ENCODE data around the gene TTC9B.

Gene TTC9B

GRCh38 chr19:40217934-40218890, at the start of gene TTC9B:
TSS of gene TTC9B (minus strand) at chr19:40218384. CDS start at chr19:40218381, 3 bp downstream.
- peaks cover 2% of the 10 kb centered on the region for H3K36me3 Mint-ChIP-seq
- H3K27me3 Mint-ChIP-seq: peaks cover 27% of the 10 kb centered on the region
- H3K4me1 Mint-ChIP-seq: peaks cover 15% of the 10 kb centered on the region
- H3K27ac Mint-ChIP-seq: no peak within 1 kb of the TSS
- no peak within 1 kb of the TSS for H3K4me3 Mint-ChIP-seq
- peaks cover 5% of the 10 kb centered on the region for H3K9me3 Mint-ChIP-seq

GRCh38 chr19:40267601-40267997, 49.4 kb upstream of the TTC9B start:
- Mint-ChIP-seq H3K27me3 (no peaks in the 10 kb centered on the region), H3K27ac (no peak overlapping the region), H3K9me3 (no peaks in the 10 kb centered on the region), H3K4me1 (peaks cover 43% of the 10 kb centered on the region), H3K4me3 (no peak overlapping the region), H3K36me3 (peaks cover 9% of the 10 kb centered on the region)

GRCh38 chr19:40266912-40267600, 48.9 kb upstream of the TTC9B start:
- H3K27ac Mint-ChIP-seq: no peak overlapping the region
- H3K4me1 Mint-ChIP-seq: peaks cover 38% of the 10 kb centered on the region
- H3K27me3 Mint-ChIP-seq: no peaks in the 10 kb centered on the region
- no peak overlapping the region for H3K4me3 Mint-ChIP-seq
- H3K36me3 Mint-ChIP-seq: peaks cover 9% of the 10 kb centered on the region
- no peaks in the 10 kb centered on the region for H3K9me3 Mint-ChIP-seq

- Mint-ChIP-seq H3K9me3 (no peaks in the 10 kb centered on the region), H3K27me3 (no peaks in the 10 kb centered on the region), H3K4me1 (peaks cover 38% of the 10 kb centered on the region), H3K27ac (no peak overlapping the region), H3K4me3 (no peak overlapping the region), H3K36me3 (peaks cover 14% of the 10 kb centered on the region)
Measured at GRCh38 chr19:40266119-40266518, 47.9 kb upstream of the TTC9B start.

- Mint-ChIP-seq H3K4me1 (peaks cover 39% of the 10 kb centered on the region), H3K27ac (no peak overlapping the region), H3K27me3 (no peaks in the 10 kb centered on the region), H3K4me3 (no peak overlapping the region), H3K36me3 (peaks cover 15% of the 10 kb centered on the region), H3K9me3 (no peaks in the 10 kb centered on the region)
Measured at GRCh38 chr19:40265763-40266099, 47.5 kb upstream of the TTC9B start.

GRCh38 chr19:40265055-40265762, 47.0 kb upstream of the TTC9B start:
- no peaks in the 10 kb centered on the region for H3K9me3 Mint-ChIP-seq
- no peak overlapping the region for H3K4me3 Mint-ChIP-seq
- H3K27ac Mint-ChIP-seq: no peak overlapping the region
- H3K27me3 Mint-ChIP-seq: no peaks in the 10 kb centered on the region
- H3K36me3 Mint-ChIP-seq: peaks cover 16% of the 10 kb centered on the region
- peaks cover 36% of the 10 kb centered on the region for H3K4me1 Mint-ChIP-seq

- H3K4me1 Mint-ChIP-seq: peaks cover 35% of the 10 kb centered on the region
- H3K9me3 Mint-ChIP-seq: no peaks in the 10 kb centered on the region
- H3K27me3 Mint-ChIP-seq: no peaks in the 10 kb centered on the region
- H3K4me3 Mint-ChIP-seq: no peak overlapping the region
- H3K36me3 Mint-ChIP-seq: peaks cover 18% of the 10 kb centered on the region
- no peak overlapping the region for H3K27ac Mint-ChIP-seq
Measured at GRCh38 chr19:40264314-40265054, 46.3 kb upstream of the TTC9B start.

- no peaks in the 10 kb centered on the region for H3K27me3 Mint-ChIP-seq
- H3K36me3 Mint-ChIP-seq: peaks cover 19% of the 10 kb centered on the region
- H3K4me1 Mint-ChIP-seq: peaks cover 37% of the 10 kb centered on the region
- no peaks in the 10 kb centered on the region for H3K9me3 Mint-ChIP-seq
- H3K4me3 Mint-ChIP-seq: no peak overlapping the region
- H3K27ac Mint-ChIP-seq: no peak overlapping the region
Measured at GRCh38 chr19:40263440-40264313, 45.5 kb upstream of the TTC9B start.

- no peaks in the 10 kb centered on the region for H3K9me3 Mint-ChIP-seq
- no peak overlapping the region for H3K27ac Mint-ChIP-seq
- peaks cover 36% of the 10 kb centered on the region for H3K4me1 Mint-ChIP-seq
- H3K36me3 Mint-ChIP-seq: peaks cover 22% of the 10 kb centered on the region
- H3K4me3 Mint-ChIP-seq: no peak overlapping the region
- no peaks in the 10 kb centered on the region for H3K27me3 Mint-ChIP-seq
Measured at GRCh38 chr19:40262422-40262821, 44.2 kb upstream of the TTC9B start.

- Mint-ChIP-seq H3K4me1 (peaks cover 34% of the 10 kb centered on the region), H3K9me3 (no peaks in the 10 kb centered on the region), H3K27ac (no peak overlapping the region)
Measured at GRCh38 chr19:40261631-40262030, 43.4 kb upstream of the TTC9B start.

GRCh38 chr19:40257096-40257517, 38.9 kb upstream of the TTC9B start:
- H3K4me3 Mint-ChIP-seq: no peak overlapping the region
- peaks cover 25% of the 10 kb centered on the region for H3K36me3 Mint-ChIP-seq
- H3K27me3 Mint-ChIP-seq: no peaks in the 10 kb centered on the region
- no peaks in the 10 kb centered on the region for H3K9me3 Mint-ChIP-seq
- H3K27ac Mint-ChIP-seq: no peak overlapping the region
- peaks cover 57% of the 10 kb centered on the region for H3K4me1 Mint-ChIP-seq

More at GRCh38 chr19:40261631-40262030, 43.4 kb upstream of the TTC9B start:
- H3K4me3 Mint-ChIP-seq: no peak overlapping the region
- no peaks in the 10 kb centered on the region for H3K27me3 Mint-ChIP-seq
- H3K36me3 Mint-ChIP-seq: peaks cover 20% of the 10 kb centered on the region

GRCh38 chr19:40256512-40256911, 38.3 kb upstream of the TTC9B start:
- no peak overlapping the region for H3K4me3 Mint-ChIP-seq
- H3K36me3 Mint-ChIP-seq: peaks cover 21% of the 10 kb centered on the region
- H3K27ac Mint-ChIP-seq: no peak overlapping the region
- no peaks in the 10 kb centered on the region for H3K27me3 Mint-ChIP-seq
- peaks cover 51% of the 10 kb centered on the region for H3K4me1 Mint-ChIP-seq
- no peaks in the 10 kb centered on the region for H3K9me3 Mint-ChIP-seq

DNA sequence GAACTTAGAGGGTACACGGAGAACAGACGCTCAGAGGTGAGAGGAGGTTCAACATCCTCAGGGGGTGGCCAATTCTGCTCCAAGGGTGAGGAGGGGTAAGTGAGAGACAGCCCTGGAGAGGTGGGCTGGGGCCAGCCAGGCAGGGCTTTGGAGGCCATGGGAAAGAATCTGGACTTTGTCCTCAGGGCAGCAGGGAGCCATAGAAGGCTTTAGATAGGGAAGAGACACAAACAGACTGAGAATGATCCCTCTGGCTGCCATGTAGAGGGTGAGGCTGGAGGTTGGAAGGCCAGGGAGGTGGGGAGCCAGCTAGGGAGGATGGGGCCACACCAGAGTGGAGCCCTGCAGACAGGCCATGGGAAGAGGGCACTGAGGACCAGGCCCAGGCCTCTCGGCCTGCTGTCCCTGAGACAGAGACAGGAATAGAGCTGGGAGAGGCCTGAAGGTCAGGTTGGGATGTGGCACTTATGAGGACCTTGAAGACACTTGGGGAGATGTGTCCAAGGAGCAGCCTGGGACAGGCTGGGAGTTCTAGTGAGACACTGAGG, 37.5 kb upstream of the TTC9B start:
- H3K27ac Mint-ChIP-seq: peak overlapping the region; percentile 65
- H3K36me3 Mint-ChIP-seq: peaks cover 18% of the 10 kb centered on the region
- H3K9me3 Mint-ChIP-seq: no peaks in the 10 kb centered on the region
- no peak overlapping the region for H3K4me3 Mint-ChIP-seq
- no peaks in the 10 kb centered on the region for H3K27me3 Mint-ChIP-seq
- H3K4me1 Mint-ChIP-seq: peaks cover 48% of the 10 kb centered on the region

DNA sequence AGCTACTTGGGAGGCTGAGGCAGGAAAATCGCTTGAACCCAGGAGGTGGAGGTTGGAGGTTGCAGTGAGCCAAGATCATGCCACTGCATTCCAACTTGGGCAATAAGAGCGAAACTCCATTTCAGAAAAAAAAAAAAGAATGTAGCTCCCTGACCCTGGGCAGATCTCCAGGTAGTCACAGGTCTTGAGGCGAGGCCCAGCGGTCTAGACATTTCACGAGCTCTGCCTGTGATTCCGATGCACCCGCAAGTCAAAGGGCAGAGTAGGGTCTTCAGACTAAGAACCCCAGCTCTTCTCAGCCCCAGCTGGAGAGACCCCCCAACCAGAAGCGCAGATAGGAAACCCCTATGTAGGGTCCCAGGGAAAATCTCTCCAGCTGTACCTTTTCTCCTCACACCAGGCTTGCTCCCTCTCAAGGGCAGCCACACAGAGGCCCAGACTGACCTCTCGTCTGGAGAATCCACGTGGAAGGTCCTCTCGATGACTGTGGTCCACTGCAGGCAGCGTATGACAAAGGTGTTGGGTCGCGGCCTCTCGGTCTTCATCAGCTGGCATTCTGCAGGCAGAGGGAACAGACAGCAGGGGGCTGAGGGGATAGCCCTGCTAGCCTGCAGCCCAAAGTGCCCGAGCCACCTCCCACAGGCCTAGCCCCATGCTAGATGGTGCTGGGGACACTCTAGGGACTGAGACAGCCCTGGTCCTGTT, 36.7 kb upstream of the TTC9B start:
- Mint-ChIP-seq H3K4me1 (peaks cover 50% of the 10 kb centered on the region), H3K27me3 (no peaks in the 10 kb centered on the region), H3K27ac (no peak overlapping the region), H3K36me3 (peaks cover 19% of the 10 kb centered on the region), H3K4me3 (no peak overlapping the region), H3K9me3 (no peaks in the 10 kb centered on the region)

Data from activated naive CD4-positive, alpha-beta T cell treated with anti-CD3 and anti-CD28 coated beads, Interleukin-2, amount 50 U/mL, for 24 hours (primary cell).